Endodermal cell (in vitro differentiated cells): Measurements from ENCODE around the gene DGKQ. TPM values are rescaled to one million over a fixed set of nuclear protein-coding genes. Genes with fewer than 3 reads are reported as not detected.

ENCODE experiments used
- DNase-seq: peaks from one replicate; pipeline ENCODE4 v3.0.0-alpha.2; 2017
- H3K27ac ChIP-seq: 2 replicates; pipeline ENCODE4 v1.5.1; 2013; ENCODE audit warnings: mild to moderate bottlenecking, low read depth, low read length, moderate library complexity
- H3K27me3 ChIP-seq: 2 replicates; pipeline ENCODE4 v1.6.1; 2013; ENCODE audit warnings: mild to moderate bottlenecking, low read length, moderate library complexity; ENCODE audit not compliant: insufficient read depth, control insufficient read depth, poor library complexity, severe bottlenecking
- H3K36me3 ChIP-seq: 2 replicates; pipeline ENCODE4 v1.7.0; 2013; ENCODE audit warnings: mild to moderate bottlenecking, low read length, moderate library complexity; ENCODE audit not compliant: control insufficient read depth, insufficient read depth
- H3K4me1 ChIP-seq: one replicate; pipeline ENCODE4 v1.7.0; 2013; ENCODE audit warnings: low read length; ENCODE audit not compliant: control insufficient read depth, insufficient read depth
- H3K4me3 ChIP-seq: 2 replicates; pipeline ENCODE4 v1.5.1; 2013; ENCODE audit warnings: mild to moderate bottlenecking, low read length, moderate library complexity
- H3K9ac ChIP-seq: 2 replicates; pipeline ENCODE4 v1.6.1; 2013; ENCODE audit warnings: mild to moderate bottlenecking, low read length, moderate library complexity; ENCODE audit not compliant: poor library complexity, severe bottlenecking; ENCODE audit errors: extremely low read depth
- H3K9me3 ChIP-seq: 2 replicates; pipeline ENCODE4 v1.6.1; 2013; ENCODE audit warnings: mild to moderate bottlenecking, low read length, moderate library complexity; ENCODE audit not compliant: control insufficient read depth
- H3K27ac Mint-ChIP-seq: 2 replicates; pipeline ENCODE4 v1.8.0; 2020; ENCODE audit warnings: mixed read lengths
- H3K27me3 Mint-ChIP-seq: 2 replicates; pipeline ENCODE4 v1.8.0; 2021; ENCODE audit warnings: mild to moderate bottlenecking, mixed read lengths; ENCODE audit not compliant: insufficient read depth
- H3K36me3 Mint-ChIP-seq: 2 replicates; pipeline ENCODE4 v1.8.0; 2020; ENCODE audit warnings: low read depth, mixed read lengths
- H3K4me1 Mint-ChIP-seq: 2 replicates; pipeline ENCODE4 v1.8.0; 2020; ENCODE audit warnings: mixed read lengths
- H3K4me3 Mint-ChIP-seq: 2 replicates; pipeline ENCODE4 v1.8.0; 2020; ENCODE audit warnings: mild to moderate bottlenecking, moderate library complexity, mixed read lengths
- H3K9me3 Mint-ChIP-seq: 2 replicates; pipeline ENCODE4 v1.8.0; 2020; ENCODE audit warnings: mild to moderate bottlenecking, mixed read lengths
- WGBS, 2 experiments: methylation state at CpG; one replicate each; pipeline versions ENCODE4 v1.1.5 to v1.1.7; 2013; ENCODE audit warnings: missing lambda C conversion rate in 2 of 2, mixed read lengths in 1 of 2; ENCODE audit not compliant: insufficient coverage in 1 of 2, insufficient read length in 1 of 2; 5-methylcytosine and 5-hydroxymethylcytosine counted together
- total RNA-seq, 2 donors: library from RNA; stranded (reverse); fragmentation: NEBNext Ultra II Directional in 1 of 2; extraction: Animal tissue kit (Norgen Biotek cat#: 25700) in 1 of 2; gene quantifications; 2 replicates in 1 of 2; 3 replicates in 1 of 2; pipeline ENCODE4 v1.2.1, GENCODE V29; 2021
- TF ChIP-seq, protein P1 (sequence below): fragments of 200-600 bp; sonication (generic); conservative IDR thresholded peaks from 2 replicates; pipeline ENCODE4 v1.5.0; 2021; ENCODE audit warnings: antibody characterized with exemption, mild to moderate bottlenecking

The DGKQ gene
- total RNA-seq, 2 donors from 2014 or later, result 26.3 to 31.1 TPM

DNA sequence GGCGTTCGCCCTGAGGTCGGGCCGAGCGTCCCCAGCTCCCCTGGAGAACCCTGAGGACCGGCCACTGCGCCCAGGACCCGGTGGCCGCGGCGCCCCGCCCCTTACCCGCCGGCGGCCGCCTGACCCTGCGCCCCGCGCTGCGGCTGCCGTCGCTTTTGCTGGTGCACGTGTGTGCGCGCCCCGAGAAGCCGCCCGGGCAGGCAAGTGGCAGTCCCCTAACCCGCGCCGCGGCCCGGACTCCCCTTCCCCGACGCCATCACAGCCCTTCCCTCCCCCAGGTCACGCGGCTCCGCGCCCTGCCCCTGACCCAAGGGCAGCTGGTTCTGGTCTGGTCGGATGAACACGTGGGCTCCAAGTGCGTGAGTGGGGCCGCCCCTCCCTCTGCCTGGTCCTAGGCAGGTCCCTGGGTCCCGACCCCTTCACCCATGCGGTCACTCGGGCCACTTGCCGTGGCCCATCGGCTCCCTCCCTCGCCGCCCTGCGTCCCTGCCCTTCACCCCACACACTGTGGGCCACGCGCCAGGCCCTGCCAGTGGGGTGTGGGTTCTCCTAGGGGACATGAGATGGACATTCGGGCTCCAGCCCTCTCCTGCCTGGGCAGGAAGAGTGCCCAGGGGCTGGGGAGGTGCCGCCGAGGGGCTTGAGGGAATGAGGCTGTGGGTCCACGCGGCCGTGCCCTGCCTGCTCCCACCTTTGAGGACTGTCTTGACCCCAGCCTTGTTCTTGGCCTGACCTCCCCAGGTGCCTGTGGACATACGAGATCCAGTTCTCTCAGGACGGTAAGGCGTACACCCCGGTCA, 30.1 kb upstream of the DGKQ start:
- DNase-seq, result peak; percentile 70
- peaks cover 100% of the 10 kb centered on the region for H3K27me3 ChIP-seq
- TF ChIP-seq, protein P1, sequence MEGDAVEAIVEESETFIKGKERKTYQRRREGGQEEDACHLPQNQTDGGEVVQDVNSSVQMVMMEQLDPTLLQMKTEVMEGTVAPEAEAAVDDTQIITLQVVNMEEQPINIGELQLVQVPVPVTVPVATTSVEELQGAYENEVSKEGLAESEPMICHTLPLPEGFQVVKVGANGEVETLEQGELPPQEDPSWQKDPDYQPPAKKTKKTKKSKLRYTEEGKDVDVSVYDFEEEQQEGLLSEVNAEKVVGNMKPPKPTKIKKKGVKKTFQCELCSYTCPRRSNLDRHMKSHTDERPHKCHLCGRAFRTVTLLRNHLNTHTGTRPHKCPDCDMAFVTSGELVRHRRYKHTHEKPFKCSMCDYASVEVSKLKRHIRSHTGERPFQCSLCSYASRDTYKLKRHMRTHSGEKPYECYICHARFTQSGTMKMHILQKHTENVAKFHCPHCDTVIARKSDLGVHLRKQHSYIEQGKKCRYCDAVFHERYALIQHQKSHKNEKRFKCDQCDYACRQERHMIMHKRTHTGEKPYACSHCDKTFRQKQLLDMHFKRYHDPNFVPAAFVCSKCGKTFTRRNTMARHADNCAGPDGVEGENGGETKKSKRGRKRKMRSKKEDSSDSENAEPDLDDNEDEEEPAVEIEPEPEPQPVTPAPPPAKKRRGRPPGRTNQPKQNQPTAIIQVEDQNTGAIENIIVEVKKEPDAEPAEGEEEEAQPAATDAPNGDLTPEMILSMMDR, result no peak
- no peaks in the 10 kb centered on the region for H3K4me1 ChIP-seq
- Mint-ChIP-seq H3K4me3 (peak overlapping the region; percentile 27), H3K27me3 (peaks cover 83% of the 10 kb centered on the region), H3K9me3 (peaks cover 16% of the 10 kb centered on the region), H3K4me1 (peaks cover 1% of the 10 kb centered on the region), H3K27ac (no peak overlapping the region), H3K36me3 (no peaks in the 10 kb centered on the region)
- no peaks in the 10 kb centered on the region for H3K36me3 ChIP-seq
- H3K27ac ChIP-seq, result no peak overlapping the region
- H3K9me3 ChIP-seq, result peaks cover 10% of the 10 kb centered on the region
- H3K4me3 ChIP-seq, result no peak overlapping the region
- H3K9ac ChIP-seq, result no peak overlapping the region
- 30 to 38% methylated on average over 17 to 63 of the region's 63 CpGs for WGBS, 2 experiments

DNA sequence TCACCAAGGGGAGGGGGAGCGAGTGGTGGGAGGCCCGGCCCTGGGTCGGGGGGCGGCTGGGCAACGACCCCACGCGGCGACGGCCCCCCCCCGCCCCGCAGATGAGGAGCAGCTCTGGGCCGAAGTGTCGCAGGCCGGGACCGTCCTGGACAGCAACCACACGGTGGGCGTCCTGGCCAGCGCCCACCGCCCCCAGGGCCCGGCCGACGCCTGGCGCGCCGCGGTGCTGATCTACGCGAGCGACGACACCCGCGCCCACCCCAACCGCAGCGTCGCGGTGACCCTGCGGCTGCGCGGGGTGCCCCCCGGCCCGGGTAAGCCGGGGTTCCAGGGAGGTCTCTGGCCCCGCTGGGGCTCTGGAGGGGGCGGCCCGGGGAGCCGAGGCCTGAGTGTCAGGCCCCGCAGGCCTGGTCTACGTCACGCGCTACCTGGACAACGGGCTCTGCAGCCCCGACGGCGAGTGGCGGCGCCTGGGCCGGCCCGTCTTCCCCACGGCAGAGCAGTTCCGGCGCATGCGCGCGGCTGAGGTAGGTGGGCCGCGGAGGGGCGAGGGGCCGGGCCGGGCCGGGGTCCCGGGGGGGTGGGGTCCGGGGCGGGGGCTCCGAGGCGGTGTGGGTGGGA, 29.4 kb upstream of the DGKQ start:
- Histone ChIP-seq H3K27me3 (peaks cover 100% of the 10 kb centered on the region), H3K4me1 (no peaks in the 10 kb centered on the region), H3K27ac (no peak overlapping the region), H3K9ac (no peak overlapping the region), H3K9me3 (peaks cover 10% of the 10 kb centered on the region), H3K4me3 (no peak overlapping the region), H3K36me3 (no peaks in the 10 kb centered on the region)
- peaks cover 1% of the 10 kb centered on the region for H3K4me1 Mint-ChIP-seq
- peak; percentile 72 for DNase-seq
- H3K27me3 Mint-ChIP-seq, result peaks cover 83% of the 10 kb centered on the region
- no peaks in the 10 kb centered on the region for H3K36me3 Mint-ChIP-seq
- no peak overlapping the region for H3K4me3 Mint-ChIP-seq
- TF ChIP-seq, protein P1, result no peak
- peaks cover 16% of the 10 kb centered on the region for H3K9me3 Mint-ChIP-seq
- H3K27ac Mint-ChIP-seq, result no peak overlapping the region
- WGBS, 2 experiments, result 10% methylated on average over 18 to 63 of the region's 75 CpGs

DNA sequence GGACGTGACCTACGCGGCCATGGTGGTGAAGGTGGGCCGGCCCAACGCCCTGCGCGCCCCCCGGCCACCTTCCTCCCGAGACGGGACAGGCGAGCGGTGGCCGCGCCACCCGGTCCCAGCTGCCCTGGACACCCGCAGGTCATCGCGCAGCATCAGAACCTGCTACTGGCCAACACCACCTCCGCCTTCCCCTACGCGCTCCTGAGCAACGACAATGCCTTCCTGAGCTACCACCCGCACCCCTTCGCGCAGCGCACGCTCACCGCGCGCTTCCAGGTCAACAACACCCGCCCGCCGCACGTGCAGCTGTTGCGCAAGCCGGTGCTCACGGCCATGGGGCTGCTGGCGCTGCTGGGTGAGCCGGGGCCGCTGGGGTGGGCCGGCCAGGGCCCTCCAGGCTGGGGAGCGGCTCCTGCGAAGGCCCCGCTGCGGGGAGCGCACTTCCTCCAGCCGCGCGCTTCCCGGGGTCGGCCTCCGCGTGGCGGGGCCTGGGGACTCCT, 28.8 kb upstream of the DGKQ start:
- H3K27me3 Mint-ChIP-seq, result peaks cover 80% of the 10 kb centered on the region
- H3K27ac Mint-ChIP-seq, result no peak overlapping the region
- TF ChIP-seq, protein P1, result no peak
- H3K27me3 ChIP-seq, result peaks cover 100% of the 10 kb centered on the region
- 6 to 13% methylated on average over 19 to 54 of the region's 54 CpGs for WGBS, 2 experiments
- H3K36me3 Mint-ChIP-seq, result no peaks in the 10 kb centered on the region
- no peaks in the 10 kb centered on the region for H3K4me1 ChIP-seq
- peaks cover 10% of the 10 kb centered on the region for H3K9me3 ChIP-seq
- no peak overlapping the region for H3K4me3 ChIP-seq
- H3K4me3 Mint-ChIP-seq, result no peak overlapping the region
- peak; percentile 83 for DNase-seq
- H3K4me1 Mint-ChIP-seq, result peaks cover 1% of the 10 kb centered on the region
- H3K9me3 Mint-ChIP-seq, result peaks cover 13% of the 10 kb centered on the region
- no peak overlapping the region for H3K9ac ChIP-seq
- no peaks in the 10 kb centered on the region for H3K36me3 ChIP-seq
- no peak overlapping the region for H3K27ac ChIP-seq
